Endothelial cell of umbilical vein (primary cell): ENCODE data around the gene MED8. TPM values are rescaled to one million over a fixed set of nuclear protein-coding genes. Genes with fewer than 3 reads are reported as not detected.

ENCODE experiments used
- BruUV-seq: library from RNA; stranded (reverse); fragments of 400-500 nt; replicated peaks from 2 replicates; lab custom pipeline; 2021; lab: Mats Ljungman, UMichigan
- CTCF ChIA-PET: fragments of 300-600, 350-600 bp; sonication (Branson Sonifier 250); formaldehyde crosslinking; loops from one replicate; lab custom pipeline; 2021; ENCODE audit warnings: antibody characterized with exemption, inconsistent platforms; lab: Charles Lee
- POLR2A ChIA-PET: fragments of 300-600, 350-600 bp; sonication (Branson Sonifier 250); formaldehyde crosslinking; loops from one replicate; lab custom pipeline; 2021; ENCODE audit warnings: antibody characterized with exemption, inconsistent platforms; lab: Charles Lee
- DNase-seq: peaks from one replicate; pipeline ENCODE4 v3.0.0-alpha.2; 2011; ENCODE audit warnings: low read depth, low spot score
- FAIRE-seq: peaks from 2 replicates; lab custom pipeline; 2011; peaks lifted over from hg19 to GRCh38; lab: Jason Lieb, UNC
- H2AFZ ChIP-seq: 2 replicates; pipeline ENCODE4 v1.6.0; 2012; ENCODE audit warnings: low read depth, low read length, control low read depth, inconsistent platforms
- H3K27ac ChIP-seq: 2 replicates; pipeline ENCODE4 v1.5.1; 2011; ENCODE audit warnings: low read depth, mild to moderate bottlenecking, control low read depth, low read length, moderate library complexity; ENCODE audit not compliant: insufficient read depth
- H3K27me3 ChIP-seq, 2 experiments: 2 replicates each; pipeline versions ENCODE4 v1.6.0 to v1.6.1; 2011; ENCODE audit warnings: low read length in 2 of 2, mixed read lengths in 1 of 2; ENCODE audit not compliant: control insufficient read depth in 2 of 2, insufficient read depth in 2 of 2
- H3K36me3 ChIP-seq, 2 experiments: 2 replicates in 1 of 2; 3 replicates in 1 of 2; pipeline ENCODE4 v1.5.1; 2011; ENCODE audit warnings: low read length in 2 of 2, mild to moderate bottlenecking in 1 of 2, moderate library complexity in 1 of 2; ENCODE audit not compliant: control insufficient read depth in 2 of 2, insufficient read depth in 2 of 2; ENCODE audit errors: extremely low read depth in 1 of 2
- H3K4me1 ChIP-seq: 3 replicates; pipeline ENCODE4 v1.5.1; 2011; ENCODE audit warnings: mild to moderate bottlenecking, low read length; ENCODE audit not compliant: control insufficient read depth, insufficient read depth; ENCODE audit errors: extremely low read depth
- H3K4me2 ChIP-seq: 2 replicates; pipeline ENCODE4 v1.6.1; 2011; ENCODE audit warnings: low read length, control low read depth, mixed read lengths; ENCODE audit not compliant: insufficient read depth
- H3K4me3 ChIP-seq, 3 experiments: fragments of 200-600 bp in 1 of 3; sonication (generic), shearing (Covaris generic) in 1 of 3; replicated peaks in 1 of 3; 2 replicates each; pipeline ENCODE4 v1.5.1; 2011 to 2016; ENCODE audit warnings: control low read depth in 3 of 3, low read length in 3 of 3, mild to moderate bottlenecking in 2 of 3, inconsistent platforms in 1 of 3, low read depth in 1 of 3, moderate library complexity in 1 of 3; ENCODE audit not compliant: insufficient read depth in 1 of 3
- H3K79me2 ChIP-seq: 2 replicates; pipeline ENCODE4 v1.6.0; 2012; ENCODE audit warnings: low read length, inconsistent platforms; ENCODE audit not compliant: control insufficient read depth, insufficient read depth
- H3K9ac ChIP-seq: replicated peaks from 2 replicates; pipeline ENCODE3; 2011; ENCODE audit warnings: low read length, control low read depth; ENCODE audit not compliant: insufficient read depth; ENCODE audit errors: extremely low read depth
- H3K9me1 ChIP-seq: replicated peaks from 3 replicates; pipeline ENCODE4 v1.6.0; 2011; ENCODE audit warnings: mild to moderate bottlenecking, low read length; ENCODE audit not compliant: control insufficient read depth, insufficient read depth; ENCODE audit errors: extremely low read depth
- H3K9me3 ChIP-seq: replicated peaks from 2 replicates; pipeline ENCODE4 v1.5.1; 2012; ENCODE audit warnings: low read length, inconsistent platforms; ENCODE audit not compliant: control insufficient read depth, insufficient read depth
- H4K20me1 ChIP-seq: replicated peaks from 2 replicates; pipeline ENCODE3; 2011; ENCODE audit warnings: mild to moderate bottlenecking, low read length; ENCODE audit not compliant: control insufficient read depth, insufficient read depth; ENCODE audit errors: extremely low read depth
- CTCF ChIP-seq, 2 donors: IDR thresholded peaks; 1 replicate in 1 of 2; 2 replicates in 1 of 2; pipeline ENCODE4 v1.5.1; 2011; ENCODE audit warnings: low read length in 2 of 2, mild to moderate bottlenecking in 2 of 2, moderate library complexity in 2 of 2, control low read depth in 1 of 2, inconsistent platforms in 1 of 2, low read depth in 1 of 2; ENCODE audit not compliant: insufficient read depth in 1 of 2; ENCODE audit errors: extremely low read depth in 1 of 2
- EZH2 ChIP-seq: IDR thresholded peaks from 2 replicates; pipeline ENCODE4 v1.6.1; 2012; ENCODE audit warnings: borderline replicate concordance, low read depth, mild to moderate bottlenecking, moderate library complexity, low read length, inconsistent platforms; ENCODE audit not compliant: severe bottlenecking
- FOS ChIP-seq: IDR thresholded peaks from 2 replicates; pipeline ENCODE4 v1.6.1; 2011; ENCODE audit warnings: mild to moderate bottlenecking, low read length, moderate library complexity, borderline replicate concordance; ENCODE audit not compliant: insufficient read depth
- GATA2 ChIP-seq: IDR thresholded peaks from 2 replicates; pipeline ENCODE4 v1.7.0; 2011; ENCODE audit warnings: low read depth, mild to moderate bottlenecking, moderate library complexity, mixed read lengths, low read length; ENCODE audit not compliant: insufficient read length, insufficient read depth
- JUN ChIP-seq: IDR thresholded peaks from 2 replicates; pipeline ENCODE4 v1.6.1; 2011; ENCODE audit warnings: borderline replicate concordance, low read depth; ENCODE audit not compliant: insufficient read length, insufficient read depth
- MYC ChIP-seq: IDR thresholded peaks from one replicate; pipeline ENCODE4 v1.6.1; 2011; ENCODE audit warnings: mild to moderate bottlenecking, low read depth, low read length
- POLR2A ChIP-seq: IDR thresholded peaks from 2 replicates; pipeline ENCODE4 v1.6.1; 2012; ENCODE audit warnings: low read depth, mild to moderate bottlenecking, control low read depth, low read length
- POLR2AphosphoS5 ChIP-seq: IDR thresholded peaks from 2 replicates; pipeline ENCODE4 v1.6.1; 2012; ENCODE audit warnings: low read depth, mild to moderate bottlenecking, control low read depth, low read length, moderate library complexity; ENCODE audit not compliant: insufficient read depth
- dilution Hi-C: fragments of 300-500 bp; cut with MboI; formaldehyde crosslinking; loops from one replicate; pipeline ENCODE4 v1.15.0; 2019; ENCODE audit warnings: low sequenced_read_pairs; ENCODE audit not compliant: extremely low pct_ligation_motif_present
- intact Hi-C: fragments of 100-400 bp; cut with micrococcal nuclease; formaldehyde crosslinking; loops from one replicate; pipeline ENCODE4 v1.10.0; 2022
- polyA plus RNA-seq, 4 experiments: library from polyadenylated mRNA; depleted of rRNA in 3 of 4; stranded (reverse) in 3 of 4; unstranded in 1 of 4; fragments of >200 nt; gene quantifications; 2 replicates each; pipeline versions ENCODE4 v1.2.1 to v1.2.3, GENCODE V29; 2011 to 2012; ENCODE audit warnings: missing spikeins in 1 of 4
- total RNA-seq: library from RNA; stranded (reverse); gene quantifications from 2 replicates; pipeline ENCODE4 v1.2.3, GENCODE V29; 2021
- TF ChIP-seq, protein P1 (sequence below): IDR thresholded peaks from 2 replicates; pipeline ENCODE4 v1.6.1; 2011; ENCODE audit not compliant: insufficient read depth, insufficient read length

MED8 gene
- total and polyA plus RNA-seq, 2 donors (not counting 3 experiments of a cell fraction or from before 2014, with no cell fraction given) = 19.6 to 45.6 TPM

- H3K27ac ChIP-seq = no peak overlapping the region
- dilution Hi-C loops (no loop called here), intact Hi-C loops (no loop called here)
- no peaks in the 10 kb centered on the region for H3K27me3 ChIP-seq
- no peak overlapping the region for H3K4me3 ChIP-seq
- no peaks in the 10 kb centered on the region for H3K9me1 ChIP-seq
- no peak overlapping the region for H3K4me2 ChIP-seq
- FAIRE-seq = no peak
- no peaks in the 10 kb centered on the region for H4K20me1 ChIP-seq
- H3K79me2 ChIP-seq = no peaks in the 10 kb centered on the region
- TF ChIP-seq JUN = no peak
- no peak for TF ChIP-seq MYC
- TF ChIP-seq CTCF (IDR thresholded peaks at IDR 0.05; ENCODE audit: extremely low read depth in 1 of 2, insufficient read depth in 1 of 2, low read depth in 1 of 2, low read length in 2 of 2) = no peak
- TF ChIP-seq POLR2AphosphoS5 = no peak
- TF ChIP-seq, protein P1, sequence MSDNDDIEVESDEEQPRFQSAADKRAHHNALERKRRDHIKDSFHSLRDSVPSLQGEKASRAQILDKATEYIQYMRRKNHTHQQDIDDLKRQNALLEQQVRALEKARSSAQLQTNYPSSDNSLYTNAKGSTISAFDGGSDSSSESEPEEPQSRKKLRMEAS = no peak
- no peak for TF ChIP-seq POLR2A
- TF ChIP-seq EZH2 = no peak
- no peak for TF ChIP-seq FOS
- no peak for TF ChIP-seq GATA2
- no peak for DNase-seq
- no peak overlapping the region for H3K9ac ChIP-seq
- H3K4me1 ChIP-seq = no peaks in the 10 kb centered on the region
- H2AFZ ChIP-seq = no peak overlapping the region
- POLR2A ChIA-PET = interaction anchor here (0.6 kb wide), 1 partner anchor 153 kb away, joined by 3 read pairs; no protein-coding TSS in a partner anchor
- no peaks in the 10 kb centered on the region for H3K9me3 ChIP-seq
- BruUV-seq = no TSS peak
- CTCF ChIA-PET = interaction anchor here (1.6 kb wide), 1 partner anchor 207 kb away, joined by 5 read pairs; no protein-coding TSS in a partner anchor
- H3K36me3 ChIP-seq = peaks cover 2 to 45% of the 10 kb centered on the region in 2 experiments
Observed at GRCh38 chr1:43434256-43434655, 44.7 kb upstream of the MED8 start.
